ENCODE measurements around the gene COBL.
A peak's percentile ranks its signal among the peaks of the same experiment; 100 is the strongest.

The COBL gene

GRCh38 chr7:51269911-51270310 lies 46.7 kb downstream of the COBL start:
- no peak for DNase-seq

GRCh38 chr7:51269321-51269720 lies 47.3 kb downstream of the COBL start:
- no peak for DNase-seq

GRCh38 chr7:51268859-51269258 lies 47.8 kb downstream of the COBL start:
- no peak for DNase-seq

GRCh38 chr7:51267169-51267568 lies 49.4 kb downstream of the COBL start:
- DNase-seq, result no peak

- no peak for DNase-seq
Measured at GRCh38 chr7:51265066-51265907, 51.3 kb downstream of the COBL start.

- DNase-seq, result no peak
Measured at GRCh38 chr7:51263631-51264484, 52.8 kb downstream of the COBL start.

GRCh38 chr7:51262796-51263531 lies 53.6 kb downstream of the COBL start:
- DNase-seq, result no peak

- DNase-seq, result no peak
Measured at GRCh38 chr7:51261950-51262795, 54.4 kb downstream of the COBL start.

- DNase-seq, result no peak
Measured at GRCh38 chr7:51261117-51261835, 55.3 kb downstream of the COBL start.

- DNase-seq, result no peak
Measured at GRCh38 chr7:51260516-51260915, 56.1 kb downstream of the COBL start.

- DNase-seq, result no peak
Measured at GRCh38 chr7:51259766-51260165, 56.8 kb downstream of the COBL start.

GRCh38 chr7:51256916-51257315 lies 59.7 kb downstream of the COBL start:
- no peak for DNase-seq

GRCh38 chr7:51256209-51256781 lies 60.3 kb downstream of the COBL start:
- no peak for DNase-seq

- peak; percentile 54 for DNase-seq
Measured at GRCh38 chr7:51255536-51256208, 60.9 kb downstream of the COBL start.

GRCh38 chr7:51255036-51255435 lies 61.6 kb downstream of the COBL start:
- no peak for DNase-seq

- DNase-seq, result no peak
Measured at GRCh38 chr7:51253157-51253556, 63.5 kb downstream of the COBL start.

GRCh38 chr7:51251290-51251689 lies 65.3 kb downstream of the COBL start:
- DNase-seq, result no peak

GRCh38 chr7:51250512-51250911 lies 66.1 kb downstream of the COBL start:
- no peak for DNase-seq

- DNase-seq, result no peak
Measured at GRCh38 chr7:51249991-51250390, 66.6 kb downstream of the COBL start.

- DNase-seq, result no peak
Measured at GRCh38 chr7:51249187-51249945, 67.2 kb downstream of the COBL start.
